ENCODE data around the gene PRKAA1.

- TF ChIP-seq CTCF (IDR thresholded peaks at IDR 0.05): no peak
- TF ChIP-seq POLR2A (IDR thresholded peaks at IDR 0.05): no peak
- TF ChIP-seq POLR2AphosphoS5 (IDR thresholded peaks at IDR 0.05): no peak
Measured at GRCh38 chr5:40801771-40802562, 3.8 kb upstream of the PRKAA1 start.
